AG04450 (cell line): ENCODE results near the gene ST3GAL6. TPM values are rescaled to one million over a fixed set of nuclear protein-coding genes. Genes with fewer than 3 reads are reported as not detected.

Experiments
- CTCF ChIA-PET: fragments of 300-600, 350-600 bp; formaldehyde crosslinking; extraction: SDS; loops from one replicate; lab custom pipeline; 2022; ENCODE audit warnings: antibody characterized with exemption, inconsistent platforms; lab: Charles Lee
- POLR2A ChIA-PET: fragments of 350-600 bp; formaldehyde crosslinking; extraction: SDS; loops from one replicate; lab custom pipeline; 2021; ENCODE audit warnings: antibody characterized with exemption, inconsistent platforms; lab: Yijun Ruan, JAX
- DNase-seq: peaks from one replicate; pipeline ENCODE4 v3.0.0-alpha.2; 2011; ENCODE audit warnings: low read depth, low spot score
- H3K27ac ChIP-seq: one replicate; pipeline ENCODE4 v1.5.1; 2012; ENCODE audit warnings: low read depth, low read length, control low read depth
- H3K27me3 ChIP-seq: one replicate; pipeline ENCODE4 v1.6.0; 2012; ENCODE audit warnings: low read length; ENCODE audit not compliant: control insufficient read depth, insufficient read depth
- H3K4me3 ChIP-seq: 2 replicates; pipeline ENCODE4 v1.5.1; 2011; ENCODE audit warnings: mild to moderate bottlenecking, low read depth, low read length, control low read depth
- H3K9me3 ChIP-seq: 2 replicates; pipeline ENCODE4 v1.5.1; 2012; ENCODE audit warnings: low read length; ENCODE audit not compliant: control insufficient read depth, insufficient read depth
- polyA plus RNA-seq: library from polyadenylated mRNA; depleted of rRNA; stranded (reverse); fragments of >200 nt; gene quantifications from 2 replicates; pipeline ENCODE4 v1.2.3, GENCODE V29; 2011
- TF ChIP-seq, protein P1 (sequence below): IDR thresholded peaks from 2 replicates; pipeline ENCODE4 v1.5.1; 2011; ENCODE audit warnings: low read depth, low read length, control low read depth, inconsistent platforms

Gene ST3GAL6
- polyA plus RNA-seq, 1 experiment = 1.9 TPM

DNA sequence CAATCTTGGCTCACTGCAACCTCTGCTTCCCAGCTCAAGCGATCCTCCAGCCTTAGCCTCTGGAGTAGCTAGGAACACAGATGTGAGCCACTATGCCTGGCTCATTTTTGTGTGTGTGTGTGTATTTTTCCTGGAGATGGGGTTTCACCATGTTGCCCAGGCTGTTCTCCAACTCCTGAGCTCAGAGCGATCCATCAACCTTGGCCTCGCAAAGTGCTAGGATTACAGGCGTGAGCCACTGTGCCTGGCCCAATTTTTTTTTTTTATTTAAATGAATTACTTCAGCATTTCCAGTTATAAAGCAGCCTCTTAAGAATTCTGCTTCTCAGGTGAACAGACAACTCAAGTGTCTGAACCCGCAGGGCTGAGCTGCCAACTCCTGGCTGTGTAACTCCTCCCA, 20.1 kb upstream of the ST3GAL6 start:
- Histone ChIP-seq H3K27me3 (no peaks in the 10 kb centered on the region), H3K9me3 (no peaks in the 10 kb centered on the region), H3K4me3 (no peak overlapping the region), H3K27ac (no peak overlapping the region)
- ChIA-PET CTCF (no interaction called here), POLR2A (no interaction called here)
- no peak for DNase-seq
- TF ChIP-seq, protein P1, sequence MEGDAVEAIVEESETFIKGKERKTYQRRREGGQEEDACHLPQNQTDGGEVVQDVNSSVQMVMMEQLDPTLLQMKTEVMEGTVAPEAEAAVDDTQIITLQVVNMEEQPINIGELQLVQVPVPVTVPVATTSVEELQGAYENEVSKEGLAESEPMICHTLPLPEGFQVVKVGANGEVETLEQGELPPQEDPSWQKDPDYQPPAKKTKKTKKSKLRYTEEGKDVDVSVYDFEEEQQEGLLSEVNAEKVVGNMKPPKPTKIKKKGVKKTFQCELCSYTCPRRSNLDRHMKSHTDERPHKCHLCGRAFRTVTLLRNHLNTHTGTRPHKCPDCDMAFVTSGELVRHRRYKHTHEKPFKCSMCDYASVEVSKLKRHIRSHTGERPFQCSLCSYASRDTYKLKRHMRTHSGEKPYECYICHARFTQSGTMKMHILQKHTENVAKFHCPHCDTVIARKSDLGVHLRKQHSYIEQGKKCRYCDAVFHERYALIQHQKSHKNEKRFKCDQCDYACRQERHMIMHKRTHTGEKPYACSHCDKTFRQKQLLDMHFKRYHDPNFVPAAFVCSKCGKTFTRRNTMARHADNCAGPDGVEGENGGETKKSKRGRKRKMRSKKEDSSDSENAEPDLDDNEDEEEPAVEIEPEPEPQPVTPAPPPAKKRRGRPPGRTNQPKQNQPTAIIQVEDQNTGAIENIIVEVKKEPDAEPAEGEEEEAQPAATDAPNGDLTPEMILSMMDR = no peak

DNA sequence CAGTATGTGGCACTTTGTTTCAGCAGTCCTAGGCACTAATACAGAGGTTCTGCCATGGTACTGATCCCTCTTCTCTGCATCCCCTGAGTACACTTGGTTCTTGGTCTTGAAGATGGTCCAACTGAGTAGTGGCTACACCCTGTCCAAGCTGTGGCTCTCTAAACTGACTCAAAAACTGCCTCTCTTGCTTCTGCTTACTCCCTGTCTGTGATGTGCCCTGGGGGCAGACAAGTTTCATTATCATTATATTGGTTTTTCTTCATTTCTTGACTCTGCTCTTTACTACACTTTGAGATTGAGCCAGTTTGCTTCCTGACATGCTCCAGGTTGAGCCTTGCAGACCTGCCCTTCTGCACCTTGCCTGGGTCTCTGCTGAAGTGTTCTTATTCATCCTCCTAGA, 18.9 kb upstream of the ST3GAL6 start:
- no peak for DNase-seq
- TF ChIP-seq, protein P1 = no peak
- H3K9me3 ChIP-seq = no peaks in the 10 kb centered on the region
- no peak overlapping the region for H3K27ac ChIP-seq
- POLR2A ChIA-PET = no interaction called here
- CTCF ChIA-PET = no interaction called here
- H3K27me3 ChIP-seq = no peaks in the 10 kb centered on the region
- H3K4me3 ChIP-seq = no peak overlapping the region

DNA sequence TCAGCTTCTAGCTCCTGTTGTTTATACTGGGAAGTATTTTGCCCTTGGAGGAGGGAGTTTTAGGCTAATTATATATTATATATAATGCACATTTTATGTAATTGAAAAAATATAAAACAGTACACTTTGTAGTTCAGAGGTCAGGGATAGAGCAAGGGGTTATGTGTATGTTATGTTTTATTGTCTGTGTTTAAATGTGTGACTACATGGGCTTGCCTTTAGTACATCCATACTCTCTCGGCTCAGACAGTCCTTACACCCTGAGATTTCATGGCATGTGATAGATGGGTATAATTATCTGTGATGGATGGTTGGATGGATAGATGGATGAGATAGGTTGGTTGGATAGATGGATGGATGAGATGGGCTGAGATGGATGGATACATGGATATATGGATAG, 17.4 kb upstream of the ST3GAL6 start:
- TF ChIP-seq, protein P1 = no peak
- H3K9me3 ChIP-seq = no peaks in the 10 kb centered on the region
- no peak overlapping the region for H3K4me3 ChIP-seq
- H3K27ac ChIP-seq = no peak overlapping the region
- no peak for DNase-seq
- ChIA-PET POLR2A (no interaction called here), CTCF (no interaction called here)
- no peaks in the 10 kb centered on the region for H3K27me3 ChIP-seq

DNA sequence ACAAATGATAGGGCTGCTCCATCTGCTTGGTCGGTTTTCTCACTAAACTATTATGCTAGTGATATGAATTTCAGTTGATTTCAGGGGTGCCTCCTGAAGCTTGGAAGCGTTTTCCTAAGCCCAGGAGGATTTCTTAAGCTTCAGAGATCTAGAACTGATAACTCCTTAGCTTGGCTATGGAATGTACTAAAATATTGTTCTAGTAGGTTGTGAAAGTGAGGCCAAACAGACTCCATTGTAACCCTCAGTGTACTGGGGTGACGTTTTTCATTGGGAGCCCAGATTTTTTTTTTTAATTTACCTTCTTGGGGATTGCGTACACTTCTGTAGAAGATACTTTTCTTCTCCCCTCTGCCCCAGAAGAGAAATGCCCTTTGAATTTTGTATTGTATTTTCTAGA, 17.0 kb upstream of the ST3GAL6 start:
- Histone ChIP-seq H3K9me3 (no peaks in the 10 kb centered on the region), H3K27ac (no peak overlapping the region), H3K4me3 (no peak overlapping the region), H3K27me3 (no peaks in the 10 kb centered on the region)
- no peak for DNase-seq
- ChIA-PET CTCF (no interaction called here), POLR2A (no interaction called here)
- TF ChIP-seq, protein P1 = no peak

DNA sequence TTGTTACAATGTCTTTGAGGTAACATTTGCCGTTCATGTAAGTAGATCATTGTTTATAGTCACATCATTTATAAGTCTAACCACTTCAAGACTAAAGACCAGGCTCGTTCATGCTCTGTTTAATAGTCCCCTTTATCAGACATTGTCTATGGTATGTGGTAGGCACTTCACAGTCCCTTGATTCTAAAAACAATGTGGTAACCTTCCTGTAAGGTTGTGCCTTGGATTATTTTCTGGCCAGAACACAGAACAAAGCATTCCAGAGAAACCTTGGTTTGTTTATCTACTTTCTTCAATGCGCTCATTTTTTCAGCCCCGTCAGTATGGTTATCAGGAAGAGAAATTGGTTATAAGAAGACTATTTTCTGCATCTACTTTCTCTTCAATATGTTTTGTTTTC, 16.3 kb upstream of the ST3GAL6 start:
- no peak overlapping the region for H3K4me3 ChIP-seq
- no peaks in the 10 kb centered on the region for H3K27me3 ChIP-seq
- TF ChIP-seq, protein P1 = no peak
- POLR2A ChIA-PET = no interaction called here
- no peaks in the 10 kb centered on the region for H3K9me3 ChIP-seq
- H3K27ac ChIP-seq = no peak overlapping the region
- CTCF ChIA-PET = no interaction called here
- DNase-seq = no peak
